PC-3 (cell line): ENCODE results near the gene CUL2.

Experiments used
- EZH2 ChIP-seq: fragments of 300-600 bp; sonication (generic); IDR thresholded peaks from one replicate; pipeline ENCODE4 v1.6.1; 2017; ENCODE audit warnings: antibody characterized with exemption, mild to moderate bottlenecking, low read length; ENCODE audit not compliant: unreplicated experiment
- EZH2phosphoT487 ChIP-seq: fragments of 300-600 bp; sonication (generic); IDR thresholded peaks from 2 replicates; pipeline ENCODE4 v1.6.1; 2018; ENCODE audit warnings: mild to moderate bottlenecking, antibody characterized with exemption, low read length, borderline replicate concordance
- TF ChIP-seq, protein P1 (sequence below): fragments of 300-600 bp; sonication (generic); conservative IDR thresholded peaks from 2 replicates; pipeline ENCODE4 v1.5.1; 2017; ENCODE audit warnings: antibody characterized with exemption, low read depth, mild to moderate bottlenecking, low read length

DNA sequence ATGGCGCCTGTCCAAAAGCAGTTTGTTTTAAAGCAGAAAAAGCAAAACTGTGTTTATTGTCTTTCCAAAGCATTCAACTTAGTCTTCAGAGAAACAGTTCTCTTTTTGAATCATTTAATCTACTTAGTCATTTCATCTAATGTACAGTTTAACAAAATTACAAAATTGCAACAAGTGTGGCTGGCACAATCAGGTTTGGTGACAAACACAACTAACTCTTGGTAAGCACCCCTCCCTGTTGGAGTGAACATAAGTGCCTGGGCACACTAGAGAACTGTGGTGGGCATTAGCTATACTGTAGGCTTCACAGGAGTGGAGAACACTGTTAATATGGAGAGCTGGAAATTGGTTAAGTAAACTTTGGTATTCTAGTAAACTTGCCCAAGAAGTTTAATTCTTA, 43.4 kb upstream of the CUL2 start:
- TF ChIP-seq, protein P1, sequence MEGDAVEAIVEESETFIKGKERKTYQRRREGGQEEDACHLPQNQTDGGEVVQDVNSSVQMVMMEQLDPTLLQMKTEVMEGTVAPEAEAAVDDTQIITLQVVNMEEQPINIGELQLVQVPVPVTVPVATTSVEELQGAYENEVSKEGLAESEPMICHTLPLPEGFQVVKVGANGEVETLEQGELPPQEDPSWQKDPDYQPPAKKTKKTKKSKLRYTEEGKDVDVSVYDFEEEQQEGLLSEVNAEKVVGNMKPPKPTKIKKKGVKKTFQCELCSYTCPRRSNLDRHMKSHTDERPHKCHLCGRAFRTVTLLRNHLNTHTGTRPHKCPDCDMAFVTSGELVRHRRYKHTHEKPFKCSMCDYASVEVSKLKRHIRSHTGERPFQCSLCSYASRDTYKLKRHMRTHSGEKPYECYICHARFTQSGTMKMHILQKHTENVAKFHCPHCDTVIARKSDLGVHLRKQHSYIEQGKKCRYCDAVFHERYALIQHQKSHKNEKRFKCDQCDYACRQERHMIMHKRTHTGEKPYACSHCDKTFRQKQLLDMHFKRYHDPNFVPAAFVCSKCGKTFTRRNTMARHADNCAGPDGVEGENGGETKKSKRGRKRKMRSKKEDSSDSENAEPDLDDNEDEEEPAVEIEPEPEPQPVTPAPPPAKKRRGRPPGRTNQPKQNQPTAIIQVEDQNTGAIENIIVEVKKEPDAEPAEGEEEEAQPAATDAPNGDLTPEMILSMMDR: no peak
- TF ChIP-seq EZH2 (no peak), EZH2phosphoT487 (no peak)
